Karpas-422 (cell line): ENCODE measurements around the gene SAFB2. TPM values are rescaled to one million over a fixed set of nuclear protein-coding genes. Genes with fewer than 3 reads are reported as not detected.

Experiments
- DNase-seq: peaks from one replicate; pipeline ENCODE4 v3.0.0-alpha.2; 2015
- H2AFZ ChIP-seq: fragments of 200-600 bp; sonication (generic); 2 replicates; pipeline ENCODE4 v1.6.1; 2014; ENCODE audit warnings: antibody characterized with exemption, low read length, mixed read lengths
- H3K27ac ChIP-seq: fragments of 200-600 bp; sonication (generic); 2 replicates; pipeline ENCODE4 v1.5.1; 2014; ENCODE audit warnings: mild to moderate bottlenecking, low read length, moderate library complexity
- H3K27me3 ChIP-seq: fragments of 200-600 bp; sonication (generic); 2 replicates; pipeline ENCODE4 v1.6.1; 2014; ENCODE audit warnings: low read length, mixed read lengths
- H3K36me3 ChIP-seq: fragments of 200-600 bp; sonication (generic); 2 replicates; pipeline ENCODE4 v1.6.1; 2014; ENCODE audit warnings: low read length, mixed read lengths; ENCODE audit not compliant: insufficient read depth
- H3K4me1 ChIP-seq: fragments of 200-600 bp; sonication (generic); 2 replicates; pipeline ENCODE4 v1.6.1; 2014; ENCODE audit warnings: mild to moderate bottlenecking, low read length, mixed read lengths
- H3K4me2 ChIP-seq: fragments of 200-600 bp; sonication (generic); 2 replicates; pipeline ENCODE4 v1.6.1; 2014; ENCODE audit warnings: low read length, low read depth, mild to moderate bottlenecking; ENCODE audit not compliant: poor library complexity, severe bottlenecking
- H3K4me3 ChIP-seq: fragments of 200-600 bp; sonication (generic); 2 replicates; pipeline ENCODE4 v1.5.1; 2014; ENCODE audit warnings: mild to moderate bottlenecking, antibody characterized with exemption, low read length, mixed read lengths
- H3K79me2 ChIP-seq: fragments of 200-600 bp; sonication (generic); 2 replicates; pipeline ENCODE4 v1.6.1; 2014; ENCODE audit warnings: mild to moderate bottlenecking, low read length, mixed read lengths
- H3K9ac ChIP-seq: fragments of 200-600 bp; sonication (generic); 2 replicates; pipeline ENCODE4 v1.6.0; 2014; ENCODE audit warnings: low read length
- H3K9me2 ChIP-seq: fragments of 200-600 bp; sonication (generic), shearing (Covaris generic); replicated peaks from 2 replicates; pipeline ENCODE4 v1.6.0; 2014; ENCODE audit warnings: mild to moderate bottlenecking, low read length, moderate library complexity; ENCODE audit not compliant: insufficient read depth
- H3K9me3 ChIP-seq: fragments of 300-700, 200-600 bp; sonication (generic); 2 replicates; pipeline ENCODE4 v1.6.1; 2014; ENCODE audit warnings: low read length, mixed read lengths
- H4K20me1 ChIP-seq: fragments of 200-600 bp; sonication (generic); 2 replicates; pipeline ENCODE4 v1.6.1; 2014; ENCODE audit warnings: mild to moderate bottlenecking, antibody characterized with exemption, low read length, low read depth; ENCODE audit not compliant: insufficient read depth
- total RNA-seq: library from RNA; depleted of rRNA; stranded (reverse); fragments of >200 nt; shearing (Covaris generic); gene quantifications from 2 replicates; pipeline ENCODE4 v1.2.3, GENCODE V29; 2014; ENCODE audit warnings: low replicate concordance

SAFB2 gene
- total RNA-seq, 1 experiment from 2014 or later, result 40.3 TPM

DNA sequence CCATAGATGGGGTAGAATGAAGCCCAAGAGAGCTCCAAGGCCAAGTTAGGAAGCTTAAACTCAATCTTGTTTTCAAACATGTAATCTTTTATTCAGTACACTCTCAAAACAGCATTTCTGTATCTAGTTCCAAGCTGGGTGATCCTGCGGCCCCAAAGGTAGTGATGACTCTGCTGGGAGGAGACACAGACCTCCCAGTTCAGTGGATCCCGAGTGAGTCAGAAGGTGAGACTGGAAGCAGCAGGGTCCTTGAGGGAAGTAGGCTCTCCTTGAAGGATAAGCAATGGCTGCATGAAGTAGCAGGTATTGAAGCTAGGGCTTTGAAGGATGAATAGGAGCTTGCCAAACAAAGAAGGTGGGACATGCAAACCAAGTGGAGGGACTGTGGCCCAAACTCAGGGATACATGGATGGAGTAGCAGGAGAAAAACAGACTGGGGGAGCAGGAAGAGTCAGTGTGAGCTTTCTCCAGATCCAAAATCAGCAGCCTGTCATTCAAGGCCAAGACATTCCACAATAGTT lies 64.4 kb downstream of the SAFB2 start:
- Histone ChIP-seq H3K4me1 (no peaks in the 10 kb centered on the region), H3K27ac (no peak overlapping the region), H3K79me2 (no peaks in the 10 kb centered on the region), H3K27me3 (no peaks in the 10 kb centered on the region), H3K36me3 (no peaks in the 10 kb centered on the region), H3K4me3 (no peak overlapping the region), H4K20me1 (no peaks in the 10 kb centered on the region), H2AFZ (no peak overlapping the region), H3K9me2 (no peaks in the 10 kb centered on the region), H3K4me2 (no peak overlapping the region), H3K9ac (no peak overlapping the region), H3K9me3 (peaks cover 6% of the 10 kb centered on the region)
- DNase-seq, result no peak

DNA sequence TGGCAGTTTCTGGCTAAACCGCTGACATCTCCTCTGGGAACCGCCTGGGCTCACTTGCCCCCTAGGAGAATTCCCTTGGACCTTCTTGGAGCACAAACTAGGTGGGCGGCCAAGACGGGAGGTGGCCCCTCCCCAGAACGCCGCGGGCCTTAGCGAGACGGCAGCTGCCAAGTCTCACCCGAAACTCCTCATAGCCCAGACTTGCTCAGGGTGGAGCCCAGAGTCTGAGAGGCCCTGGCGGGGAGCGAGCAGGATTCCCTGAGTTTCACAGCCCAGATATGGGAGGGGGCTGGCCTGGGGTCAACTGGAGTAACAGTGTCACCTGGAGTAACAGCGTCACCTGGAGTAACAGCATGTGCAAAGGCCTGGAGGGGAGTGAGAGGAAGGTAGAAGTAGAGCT lies 64.9 kb downstream of the SAFB2 start:
- Histone ChIP-seq H2AFZ (no peak overlapping the region), H3K27ac (no peak overlapping the region), H3K79me2 (no peaks in the 10 kb centered on the region), H3K36me3 (no peaks in the 10 kb centered on the region), H3K9me3 (peaks cover 6% of the 10 kb centered on the region), H3K9me2 (no peaks in the 10 kb centered on the region), H3K4me1 (no peaks in the 10 kb centered on the region), H3K4me3 (no peak overlapping the region), H3K9ac (no peak overlapping the region), H3K27me3 (no peaks in the 10 kb centered on the region), H3K4me2 (no peak overlapping the region), H4K20me1 (no peaks in the 10 kb centered on the region)
- DNase-seq, result no peak

DNA sequence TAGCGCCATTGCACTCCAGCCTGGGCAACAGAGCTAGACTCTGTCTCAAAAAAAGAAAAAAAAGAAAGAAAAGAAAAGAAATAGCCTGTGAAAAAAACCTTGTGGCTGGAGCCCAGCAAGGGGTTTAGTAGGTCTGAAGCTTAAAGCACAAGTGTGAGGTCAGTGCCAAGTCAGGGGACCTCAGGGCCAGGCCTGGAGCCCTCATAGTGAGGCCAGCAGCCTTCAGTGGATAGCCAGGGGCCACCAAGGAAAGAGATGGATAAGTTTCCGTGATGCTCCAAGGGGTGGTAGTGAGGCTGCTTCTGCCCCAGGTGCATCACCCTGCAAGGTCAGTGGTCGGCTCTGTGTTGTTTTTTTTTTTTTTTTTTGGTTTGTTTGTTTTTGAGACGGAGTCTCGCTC lies 67.7 kb downstream of the SAFB2 start:
- no peaks in the 10 kb centered on the region for H3K36me3 ChIP-seq
- no peak overlapping the region for H3K4me3 ChIP-seq
- no peak overlapping the region for H2AFZ ChIP-seq
- H3K27ac ChIP-seq, result no peak overlapping the region
- no peaks in the 10 kb centered on the region for H3K4me1 ChIP-seq
- DNase-seq, result no peak
- no peaks in the 10 kb centered on the region for H3K79me2 ChIP-seq
- H4K20me1 ChIP-seq, result no peaks in the 10 kb centered on the region
- no peak overlapping the region for H3K9ac ChIP-seq
- no peak overlapping the region for H3K4me2 ChIP-seq
- H3K9me3 ChIP-seq, result no peaks in the 10 kb centered on the region
- no peaks in the 10 kb centered on the region for H3K27me3 ChIP-seq
- H3K9me2 ChIP-seq, result no peaks in the 10 kb centered on the region

DNA sequence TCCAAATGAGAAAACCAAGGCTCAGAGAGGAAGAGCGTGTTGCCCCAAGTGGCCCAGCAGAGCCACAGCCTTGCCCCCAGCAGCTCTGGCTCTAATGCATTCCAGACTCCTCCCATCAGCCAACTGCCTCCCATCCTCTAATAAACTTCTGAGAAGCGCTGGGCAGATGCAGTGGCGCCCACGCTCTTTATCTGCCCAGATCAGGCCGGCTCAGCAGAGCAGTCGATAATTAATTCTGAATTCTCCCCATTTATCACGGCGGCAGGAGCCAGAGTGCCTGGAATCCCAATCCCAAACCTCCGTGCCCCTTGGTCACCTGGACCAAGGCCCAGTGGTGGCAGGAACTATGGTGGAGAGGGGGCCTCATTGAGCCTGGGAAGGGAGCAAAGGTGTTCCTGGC lies 68.7 kb downstream of the SAFB2 start:
- Histone ChIP-seq H3K4me1 (no peaks in the 10 kb centered on the region), H3K27me3 (no peaks in the 10 kb centered on the region), H3K27ac (no peak overlapping the region), H4K20me1 (no peaks in the 10 kb centered on the region), H3K4me2 (no peak overlapping the region), H3K4me3 (no peak overlapping the region), H3K36me3 (no peaks in the 10 kb centered on the region), H3K79me2 (no peaks in the 10 kb centered on the region), H3K9me2 (no peaks in the 10 kb centered on the region), H2AFZ (no peak overlapping the region), H3K9ac (no peak overlapping the region), H3K9me3 (no peaks in the 10 kb centered on the region)
- DNase-seq, result no peak

DNA sequence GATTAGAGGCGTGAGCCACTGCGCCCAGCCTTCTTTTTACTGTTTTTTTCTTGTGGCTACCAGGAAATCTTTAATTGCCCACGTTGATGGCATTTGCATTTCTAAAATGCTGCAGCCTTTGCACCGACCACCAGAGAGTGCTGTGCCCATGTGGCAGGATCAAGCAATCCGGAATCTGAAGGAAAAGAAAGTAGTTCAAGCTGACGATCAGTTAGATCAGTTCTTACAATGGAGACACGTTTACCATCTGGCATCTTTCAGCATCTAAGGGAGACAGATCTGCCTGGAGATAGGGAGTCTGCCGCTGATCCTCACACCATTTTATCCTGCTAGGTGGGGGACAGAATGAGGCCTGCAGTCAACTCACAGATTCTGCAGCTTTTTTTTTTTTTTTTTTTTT lies 74.7 kb downstream of the SAFB2 start:
- Histone ChIP-seq H3K4me1 (no peaks in the 10 kb centered on the region), H3K4me2 (no peak overlapping the region), H4K20me1 (no peaks in the 10 kb centered on the region), H3K27ac (no peak overlapping the region), H3K9me3 (no peaks in the 10 kb centered on the region), H3K79me2 (no peaks in the 10 kb centered on the region), H3K9ac (no peak overlapping the region), H3K4me3 (no peak overlapping the region), H2AFZ (no peak overlapping the region), H3K9me2 (no peaks in the 10 kb centered on the region), H3K36me3 (no peaks in the 10 kb centered on the region), H3K27me3 (no peaks in the 10 kb centered on the region)
- peak; percentile 78 for DNase-seq

DNA sequence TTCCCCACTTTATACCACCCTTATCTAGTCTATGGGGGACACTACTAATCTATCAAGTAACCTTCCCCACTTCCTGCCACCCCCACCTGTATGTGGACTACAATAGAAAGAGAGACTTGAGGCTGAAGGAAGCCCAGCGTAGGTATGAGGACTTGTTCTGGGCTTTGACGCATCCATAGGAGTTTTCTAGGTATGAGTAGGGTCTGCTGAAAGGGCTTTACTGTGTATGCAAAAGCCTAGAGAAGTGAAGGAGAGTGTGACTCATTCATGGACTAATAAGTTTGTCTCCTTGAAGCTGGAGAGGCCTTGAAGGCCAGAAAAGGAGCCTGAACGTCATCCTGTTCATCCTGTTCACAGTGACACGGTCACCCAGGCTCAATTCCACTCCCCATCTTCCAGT lies 76.6 kb downstream of the SAFB2 start:
- no peaks in the 10 kb centered on the region for H3K79me2 ChIP-seq
- DNase-seq, result no peak
- no peaks in the 10 kb centered on the region for H4K20me1 ChIP-seq
- no peak overlapping the region for H2AFZ ChIP-seq
- no peak overlapping the region for H3K4me2 ChIP-seq
- H3K27ac ChIP-seq, result no peak overlapping the region
- H3K27me3 ChIP-seq, result no peaks in the 10 kb centered on the region
- no peaks in the 10 kb centered on the region for H3K4me1 ChIP-seq
- no peak overlapping the region for H3K9ac ChIP-seq
- H3K9me3 ChIP-seq, result no peaks in the 10 kb centered on the region
- H3K9me2 ChIP-seq, result no peaks in the 10 kb centered on the region
- no peaks in the 10 kb centered on the region for H3K36me3 ChIP-seq
- no peak overlapping the region for H3K4me3 ChIP-seq

DNA sequence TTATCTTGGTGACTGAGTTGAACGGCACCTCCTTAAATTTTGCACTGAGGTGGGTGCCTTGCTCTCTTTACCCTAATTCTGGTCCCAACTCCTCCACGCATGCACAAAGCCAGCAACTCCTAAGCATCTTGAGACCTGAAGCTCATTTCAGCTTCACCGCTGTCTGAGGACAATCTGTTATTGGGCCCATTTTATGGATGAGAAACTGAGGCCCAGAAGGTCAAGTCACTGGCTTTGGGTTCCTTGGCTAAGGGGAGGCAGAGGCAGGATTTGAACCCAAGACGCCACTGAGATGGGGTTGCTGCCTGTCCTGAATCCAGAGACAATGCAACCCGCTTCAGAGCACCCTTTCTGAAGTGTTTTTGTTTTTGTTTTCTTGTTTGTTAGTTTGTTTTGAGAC lies 77.5 kb downstream of the SAFB2 start:
- no peaks in the 10 kb centered on the region for H4K20me1 ChIP-seq
- no peaks in the 10 kb centered on the region for H3K9me3 ChIP-seq
- DNase-seq, result no peak

DNA sequence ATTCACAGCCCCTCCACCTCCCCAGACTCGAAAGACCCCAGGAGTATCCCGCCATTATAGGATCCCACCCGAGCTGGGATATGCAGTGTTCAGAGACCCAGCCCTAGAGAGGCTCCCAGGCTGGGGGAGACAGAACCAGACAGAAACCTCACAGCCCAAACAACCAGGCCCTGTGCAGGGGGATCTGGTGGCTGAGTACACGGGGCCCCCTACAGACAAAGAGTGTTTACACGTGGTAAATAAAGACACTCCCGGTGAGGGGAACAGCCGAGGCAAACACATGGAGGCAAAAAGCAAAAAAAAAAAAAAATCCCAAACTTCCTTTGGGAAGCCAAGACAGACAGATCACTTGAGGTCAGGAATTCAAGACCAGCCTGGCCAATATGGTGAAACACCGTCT lies 79.9 kb downstream of the SAFB2 start:
- H3K9me3 ChIP-seq, result no peaks in the 10 kb centered on the region
- H3K79me2 ChIP-seq, result no peaks in the 10 kb centered on the region
- no peak overlapping the region for H3K27ac ChIP-seq
- H3K9ac ChIP-seq, result no peak overlapping the region
- DNase-seq, result no peak
- no peaks in the 10 kb centered on the region for H3K9me2 ChIP-seq
- no peak overlapping the region for H3K4me3 ChIP-seq
- no peak overlapping the region for H3K4me2 ChIP-seq
- H3K27me3 ChIP-seq, result no peaks in the 10 kb centered on the region
- no peaks in the 10 kb centered on the region for H4K20me1 ChIP-seq
- no peak overlapping the region for H2AFZ ChIP-seq
- no peaks in the 10 kb centered on the region for H3K4me1 ChIP-seq
- H3K36me3 ChIP-seq, result no peaks in the 10 kb centered on the region

More for the DNA sequence above, 77.5 kb downstream of the SAFB2 start:
- no peak overlapping the region for H3K27ac ChIP-seq
- H3K4me2 ChIP-seq, result no peak overlapping the region
- H3K36me3 ChIP-seq, result no peaks in the 10 kb centered on the region
- H3K4me3 ChIP-seq, result no peak overlapping the region
- no peak overlapping the region for H3K9ac ChIP-seq
- H3K27me3 ChIP-seq, result no peaks in the 10 kb centered on the region
- H2AFZ ChIP-seq, result no peak overlapping the region
- H3K9me2 ChIP-seq, result no peaks in the 10 kb centered on the region
- H3K79me2 ChIP-seq, result no peaks in the 10 kb centered on the region
- H3K4me1 ChIP-seq, result no peaks in the 10 kb centered on the region

DNA sequence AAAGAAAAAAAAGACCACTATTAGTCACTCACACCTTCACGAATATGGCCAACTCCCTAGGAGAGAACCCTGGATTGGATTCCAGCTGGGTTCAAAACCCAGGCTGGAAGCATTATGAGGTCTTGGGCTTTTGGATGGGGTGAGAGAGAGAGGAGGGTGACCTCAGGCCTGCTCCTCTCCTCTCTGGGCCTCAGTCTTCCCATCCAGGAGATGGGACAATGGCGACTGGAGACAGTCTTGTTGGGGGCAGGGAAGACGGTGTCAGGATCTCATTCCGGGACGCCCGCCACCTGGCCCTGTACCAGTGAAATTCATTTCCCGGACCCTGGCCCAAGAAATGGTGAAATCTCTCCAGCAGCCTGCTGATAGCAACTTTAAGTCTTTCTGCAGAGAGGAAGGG lies 81.1 kb downstream of the SAFB2 start:
- Histone ChIP-seq H4K20me1 (no peaks in the 10 kb centered on the region), H3K27ac (no peak overlapping the region), H3K36me3 (no peaks in the 10 kb centered on the region), H2AFZ (no peak overlapping the region), H3K9me2 (no peaks in the 10 kb centered on the region), H3K9me3 (no peaks in the 10 kb centered on the region; the same call in 1 of the 2 replicates), H3K4me1 (no peaks in the 10 kb centered on the region), H3K27me3 (no peaks in the 10 kb centered on the region), H3K9ac (no peak overlapping the region), H3K4me3 (no peak overlapping the region), H3K4me2 (no peak overlapping the region), H3K79me2 (no peaks in the 10 kb centered on the region)
- DNase-seq, result no peak
